GM19455 (cell line): ENCODE data around the gene AFAP1.

Experiments used
- ATAC-seq: cut with Tn5 transposase; IDR thresholded peaks from one replicate; pipeline ENCODE4 v1.9.1; 2021; ENCODE audit not compliant: unreplicated experiment

AFAP1 gene

DNA sequence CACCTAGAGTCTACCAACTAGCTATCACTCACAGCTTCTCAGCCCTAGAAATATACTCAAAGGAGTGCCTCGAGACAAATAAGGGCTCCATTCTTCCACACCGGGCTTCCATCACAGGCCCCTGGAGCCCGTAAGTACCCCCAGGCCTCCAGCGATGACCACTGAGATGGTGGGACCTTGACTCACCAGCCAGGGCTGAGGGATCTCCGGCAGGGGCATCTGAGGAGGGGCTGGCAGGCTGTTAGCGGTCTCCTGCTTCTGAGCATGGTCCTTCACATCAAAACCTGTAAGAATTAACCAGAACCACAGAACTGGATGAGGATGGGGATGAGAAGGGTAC, 71.3 kb downstream of the AFAP1 start:
- no peak for ATAC-seq

DNA sequence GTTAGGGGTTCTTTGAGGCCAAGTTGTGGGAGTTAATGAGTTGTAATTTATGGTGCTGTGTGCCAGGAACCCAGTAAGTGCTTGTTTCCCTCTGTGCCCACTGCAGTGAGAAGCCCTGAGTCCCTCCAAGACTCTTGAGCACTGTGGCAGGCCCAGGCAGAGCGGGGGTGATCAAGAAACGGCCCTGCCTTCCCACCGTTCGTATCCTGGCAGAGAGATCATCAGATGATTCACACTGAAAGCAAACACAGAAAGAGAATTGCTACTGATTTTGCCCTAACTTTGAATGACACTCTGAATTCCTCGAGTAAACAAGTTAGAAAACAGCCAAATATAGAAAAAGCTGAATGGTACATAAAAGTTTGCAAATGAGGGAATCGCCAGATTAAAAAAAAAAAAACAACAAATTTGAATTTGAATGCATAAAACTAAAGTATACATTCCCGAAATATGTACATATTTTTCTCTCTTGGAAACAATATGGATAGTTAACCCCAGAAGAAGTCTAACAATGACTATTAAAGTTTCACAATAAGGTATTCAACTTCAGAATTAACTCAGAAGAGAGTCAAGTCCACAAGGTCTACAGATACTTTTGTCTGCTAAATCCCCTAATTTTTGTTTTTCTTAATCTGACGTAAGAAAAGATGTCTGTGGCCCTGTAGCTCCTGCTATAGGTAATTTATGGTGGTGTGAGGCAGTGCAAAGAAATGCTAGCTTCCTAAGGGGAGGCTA, 71.8 kb downstream of the AFAP1 start:
- ATAC-seq: no peak

DNA sequence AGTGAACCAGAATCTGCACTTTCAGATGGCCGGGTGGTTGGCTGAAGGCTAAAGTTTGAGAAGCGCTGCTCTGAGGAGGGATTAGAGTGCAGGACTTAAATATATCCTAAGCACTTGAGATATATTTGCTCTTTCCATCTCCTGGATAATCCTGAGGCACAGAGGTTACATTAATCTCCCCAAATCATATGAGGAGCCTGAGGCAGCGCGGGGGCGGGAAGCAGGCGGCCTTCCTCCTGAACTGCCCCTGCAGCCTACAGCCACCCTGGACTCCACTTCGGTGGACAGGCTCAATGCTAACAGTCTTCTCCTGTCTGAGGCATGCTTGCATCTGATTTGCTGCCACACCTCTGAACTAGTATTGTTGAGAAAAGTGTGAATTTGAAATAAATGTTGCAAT, 72.5 kb downstream of the AFAP1 start:
- ATAC-seq: no peak

DNA sequence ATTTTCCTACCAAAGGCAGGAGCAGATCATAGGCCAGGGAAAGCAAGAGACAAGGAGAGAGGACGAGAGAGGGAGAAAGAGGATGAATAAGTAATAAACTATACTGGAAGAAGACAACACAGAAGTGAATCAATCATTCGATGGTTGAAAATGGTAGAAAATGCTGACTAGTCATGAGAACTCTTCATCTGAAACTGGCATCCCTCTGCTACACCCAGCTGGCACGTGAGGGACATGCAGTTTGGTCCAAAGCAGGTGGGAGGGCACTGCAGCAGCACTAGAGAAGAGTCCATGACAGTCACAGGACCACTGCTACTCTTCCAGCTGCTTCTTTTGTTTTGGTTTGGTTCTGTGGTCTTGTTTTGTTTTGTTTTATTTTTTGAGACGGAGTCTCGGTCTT, 74.1 kb downstream of the AFAP1 start:
- ATAC-seq: no peak

DNA sequence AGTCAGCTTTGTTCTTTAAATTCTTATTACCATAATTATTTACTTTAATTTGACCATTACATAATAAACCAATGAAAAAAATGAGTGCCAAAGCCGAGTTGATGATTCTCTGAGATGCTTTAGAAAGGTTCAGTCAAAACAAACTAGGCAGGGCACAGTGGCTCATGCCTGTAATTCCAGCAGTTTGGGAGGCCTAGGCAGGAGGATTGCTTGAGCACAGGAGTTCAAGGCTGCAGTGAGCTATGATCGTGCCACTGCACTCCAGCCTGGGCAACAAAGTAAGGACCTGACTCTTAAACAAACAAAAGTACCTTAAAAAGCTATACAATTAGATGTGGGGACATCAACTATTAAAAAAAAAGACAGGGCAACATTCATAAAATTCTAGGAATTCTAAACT, 75.0 kb downstream of the AFAP1 start:
- no peak for ATAC-seq

DNA sequence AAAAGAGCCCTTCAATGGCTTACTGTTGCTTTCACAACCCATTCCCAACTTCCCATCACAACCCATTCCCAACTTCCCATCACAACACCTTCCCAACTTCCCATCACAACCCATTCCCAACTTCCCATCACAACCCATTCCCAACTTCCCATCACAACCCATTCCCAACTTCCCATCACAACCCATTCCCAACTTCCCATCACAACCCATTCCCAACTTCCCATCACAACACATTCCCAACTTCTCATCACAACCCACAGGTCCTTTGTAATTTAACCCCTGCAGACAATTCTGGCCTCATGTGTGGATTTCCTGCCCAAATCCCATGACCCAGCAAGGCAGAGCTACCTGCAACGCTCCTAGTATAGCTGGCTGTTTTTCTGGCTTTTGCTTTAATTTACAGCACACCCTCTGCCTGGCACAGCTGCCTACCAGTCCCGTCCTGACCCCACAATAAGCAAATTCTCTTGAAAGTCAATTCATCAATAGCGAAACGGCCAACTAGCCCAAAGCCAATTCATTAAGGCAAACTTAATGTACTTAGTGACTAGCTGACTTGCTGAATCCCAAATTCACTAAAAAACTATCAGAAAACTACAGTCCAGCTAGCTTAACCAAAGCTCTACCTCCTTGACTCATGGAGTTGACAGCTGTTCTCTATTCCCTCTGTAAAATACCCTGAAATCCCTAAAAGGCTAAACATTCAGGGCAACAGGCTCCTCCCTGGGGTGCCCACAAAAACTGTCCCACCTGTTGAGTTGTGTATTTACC, 75.6 kb downstream of the AFAP1 start:
- no peak for ATAC-seq

DNA sequence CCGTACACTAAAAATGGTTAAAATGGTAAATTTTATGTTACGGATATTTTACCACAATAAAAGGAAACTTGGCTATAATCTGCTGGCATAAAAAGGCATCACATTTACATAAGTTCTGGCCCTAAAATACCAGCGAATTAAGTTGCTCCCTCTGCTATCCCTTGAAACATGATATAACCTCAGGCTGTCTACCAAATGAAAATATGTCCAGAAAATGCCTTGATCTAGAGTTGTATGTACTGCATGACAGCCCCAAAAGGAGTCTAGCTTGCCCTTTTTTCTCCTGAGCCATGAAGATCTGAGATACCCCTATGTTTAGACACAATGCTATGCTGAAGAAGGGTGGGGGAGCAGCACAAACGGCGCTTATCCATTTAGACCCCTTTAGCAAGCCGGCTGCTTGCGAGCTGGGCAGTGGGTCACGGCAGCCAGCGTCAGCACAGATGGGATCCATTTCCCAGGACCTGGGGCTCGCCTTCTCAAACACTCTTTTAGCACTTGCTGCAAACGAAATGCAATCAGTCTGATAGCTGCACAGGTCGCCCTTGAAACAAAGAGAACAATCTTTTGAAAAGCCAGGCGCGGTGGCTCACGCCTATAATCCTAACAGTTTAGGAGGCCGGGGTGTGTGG, 77.0 kb downstream of the AFAP1 start:
- no peak for ATAC-seq

DNA sequence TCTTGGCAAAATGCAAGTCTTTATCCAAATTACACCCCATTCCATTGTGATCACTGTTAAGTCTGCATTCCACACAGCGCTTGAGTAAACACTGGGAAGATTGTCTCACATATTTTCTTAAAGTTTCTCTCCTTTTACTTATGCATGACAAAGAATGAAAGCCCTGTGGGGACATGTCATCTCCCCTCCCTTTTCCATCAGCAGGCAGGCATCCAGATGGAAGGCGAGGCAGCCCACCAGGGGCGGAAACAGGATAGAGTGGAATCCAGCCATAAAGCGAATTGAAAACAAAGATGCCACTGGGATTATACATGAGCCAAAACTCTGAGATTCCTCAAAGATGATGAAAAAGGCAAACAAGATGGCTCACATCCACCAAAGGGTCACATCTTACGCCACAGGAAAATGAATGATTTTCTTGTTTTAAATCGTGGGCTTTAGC, 78.2 kb downstream of the AFAP1 start:
- ATAC-seq: no peak

DNA sequence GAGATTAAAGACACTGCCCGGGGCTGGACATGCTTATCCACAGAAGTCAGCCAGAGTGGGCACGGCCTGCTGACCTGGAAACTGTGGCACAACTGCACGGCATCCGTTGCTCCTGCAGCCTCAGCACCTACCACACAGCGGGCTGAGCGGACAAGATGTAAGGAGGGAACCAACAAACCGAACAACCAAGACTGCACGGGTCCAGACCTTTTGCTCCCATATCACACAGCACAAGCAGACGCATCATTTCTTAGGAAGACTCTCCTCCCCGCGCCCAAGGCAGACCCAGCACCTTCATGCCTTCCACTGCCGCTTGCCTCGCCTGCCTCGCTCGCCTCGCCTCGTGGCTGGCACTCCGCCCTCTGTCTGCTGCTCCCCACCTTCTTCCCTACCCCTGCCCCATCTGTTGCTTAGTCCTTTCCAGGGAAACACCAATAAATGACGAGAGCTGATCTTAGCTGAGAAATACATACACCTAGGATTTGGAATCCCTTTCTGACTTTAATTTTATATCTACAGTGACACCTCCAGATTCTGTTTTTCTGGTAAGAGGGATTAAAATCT, 79.0 kb downstream of the AFAP1 start:
- ATAC-seq: no peak

DNA sequence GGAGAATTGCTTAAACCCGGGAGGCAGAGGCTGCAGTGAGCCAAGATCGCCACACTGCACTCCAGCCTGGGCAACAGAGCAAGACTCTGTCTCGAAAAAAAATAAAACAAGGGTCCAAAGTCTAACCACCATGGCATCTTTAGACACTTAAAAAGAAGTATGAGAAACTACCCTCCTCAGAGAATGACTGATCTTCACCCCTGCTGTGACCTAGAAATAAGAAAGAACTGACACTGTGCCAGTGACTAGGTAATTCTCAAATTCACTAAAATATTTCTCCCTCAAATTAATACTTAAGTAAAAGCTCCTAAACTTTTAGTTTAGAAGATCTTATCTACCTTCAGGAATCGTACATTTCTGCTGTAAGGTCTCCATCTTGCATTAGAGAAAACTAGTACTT, 80.3 kb downstream of the AFAP1 start:
- ATAC-seq: no peak

DNA sequence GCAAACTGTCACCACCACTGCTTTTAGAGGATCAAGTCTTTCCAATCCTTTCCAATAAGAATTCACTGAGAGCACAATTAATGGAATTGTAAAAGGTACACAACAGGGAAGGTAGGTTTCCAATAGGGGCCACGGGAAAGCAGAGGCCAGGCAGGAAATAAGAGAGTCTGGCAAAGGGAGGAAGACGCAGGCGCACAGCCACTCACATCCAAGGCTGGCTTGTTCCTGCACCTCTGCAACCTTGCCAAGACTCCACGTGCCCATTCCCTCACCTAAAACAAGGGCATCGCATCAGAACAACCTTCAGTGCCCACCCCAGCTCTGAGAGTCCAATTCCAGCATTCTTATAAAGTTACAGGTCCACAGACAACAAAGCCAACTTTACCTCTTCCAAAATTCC, 81.2 kb downstream of the AFAP1 start:
- ATAC-seq: no peak

DNA sequence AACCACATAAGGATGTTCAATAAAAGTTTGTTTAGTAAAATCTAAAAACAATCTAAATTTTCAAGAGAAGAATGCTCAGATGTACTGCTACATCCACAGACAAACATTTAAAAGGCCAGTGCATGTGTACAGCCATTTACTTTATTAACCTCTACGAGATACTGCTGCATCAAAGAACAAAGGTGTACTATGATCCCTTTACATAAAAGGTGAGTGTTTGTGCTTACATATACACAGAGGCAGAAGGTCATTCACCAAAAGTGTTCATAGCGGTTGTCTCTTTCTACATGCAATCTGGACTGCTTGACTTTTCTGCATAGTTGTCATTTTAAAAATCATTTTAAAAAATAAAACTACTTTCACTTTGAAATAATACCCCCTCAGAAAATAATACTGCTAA, 81.7 kb downstream of the AFAP1 start:
- no peak for ATAC-seq

DNA sequence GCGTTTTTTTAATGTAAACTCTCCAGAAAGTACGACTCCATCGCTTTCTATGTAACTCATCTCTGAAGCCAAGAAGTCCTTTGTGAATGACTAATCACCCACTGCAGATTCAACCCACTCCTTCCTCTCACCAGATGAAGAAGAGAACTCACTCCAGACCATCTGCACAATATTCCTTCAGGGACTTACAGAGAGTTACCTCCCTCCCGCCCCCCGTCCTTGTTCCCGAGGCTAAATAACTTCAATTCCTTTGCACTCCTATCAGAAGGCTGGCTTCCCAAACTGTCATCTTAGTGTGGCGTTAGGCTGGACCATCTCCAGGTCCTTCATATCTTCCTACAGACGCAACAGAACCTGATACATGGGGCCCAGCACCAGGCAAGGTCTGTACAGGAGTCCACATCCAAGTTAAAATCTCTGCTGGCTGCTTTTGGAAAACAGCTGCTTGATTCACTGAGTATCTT, 82.4 kb downstream of the AFAP1 start:
- no peak for ATAC-seq

DNA sequence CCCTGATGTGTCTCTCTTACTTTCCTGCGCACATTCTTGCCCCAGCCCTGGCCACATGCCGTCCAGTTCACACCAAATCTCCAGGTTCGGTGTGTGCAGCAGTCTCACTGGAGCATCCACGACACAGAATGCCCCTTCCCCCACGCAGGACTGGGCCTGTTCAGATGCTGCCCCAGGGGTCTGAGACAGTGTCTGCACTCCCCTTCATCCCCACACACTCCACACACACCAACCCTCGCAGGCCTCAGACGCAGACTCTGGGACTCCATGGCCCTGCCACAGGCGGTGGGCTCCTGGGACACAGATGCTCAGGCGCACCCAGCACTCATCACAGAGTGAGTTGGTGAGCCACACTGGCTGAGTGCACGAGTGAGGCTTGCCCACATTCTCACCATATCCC, 83.9 kb downstream of the AFAP1 start:
- no peak for ATAC-seq

DNA sequence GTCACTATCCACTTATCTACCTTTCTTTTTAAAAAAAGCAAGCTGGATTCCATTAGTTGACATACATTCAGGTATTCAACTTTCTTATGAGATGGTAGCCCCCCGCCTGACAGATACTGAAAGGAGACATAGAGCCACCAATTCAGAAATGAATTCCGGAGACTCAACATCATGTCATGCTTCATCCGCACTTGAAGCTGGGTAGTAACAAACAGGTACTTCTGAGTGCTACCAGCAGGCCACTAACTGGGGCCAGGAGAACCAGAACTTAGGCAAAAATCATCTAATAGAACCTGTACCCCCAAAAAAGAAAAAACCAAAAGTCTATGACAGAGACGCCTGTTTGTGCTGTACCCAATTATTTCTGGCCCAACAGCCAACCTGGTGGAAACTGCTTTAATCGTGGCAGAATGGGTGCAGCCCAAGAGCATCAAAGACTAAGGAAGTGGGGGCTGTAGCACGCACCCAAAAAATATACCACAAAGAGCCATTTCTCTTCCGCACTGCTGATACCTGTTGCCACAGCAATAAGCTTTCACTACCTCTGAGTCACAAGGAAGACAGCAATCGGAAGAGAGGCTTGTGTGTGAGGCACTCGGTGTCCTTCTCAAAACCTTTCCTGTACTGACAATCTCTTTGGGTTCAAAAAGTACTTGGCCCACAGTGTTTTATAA, 84.8 kb downstream of the AFAP1 start:
- ATAC-seq: no peak

DNA sequence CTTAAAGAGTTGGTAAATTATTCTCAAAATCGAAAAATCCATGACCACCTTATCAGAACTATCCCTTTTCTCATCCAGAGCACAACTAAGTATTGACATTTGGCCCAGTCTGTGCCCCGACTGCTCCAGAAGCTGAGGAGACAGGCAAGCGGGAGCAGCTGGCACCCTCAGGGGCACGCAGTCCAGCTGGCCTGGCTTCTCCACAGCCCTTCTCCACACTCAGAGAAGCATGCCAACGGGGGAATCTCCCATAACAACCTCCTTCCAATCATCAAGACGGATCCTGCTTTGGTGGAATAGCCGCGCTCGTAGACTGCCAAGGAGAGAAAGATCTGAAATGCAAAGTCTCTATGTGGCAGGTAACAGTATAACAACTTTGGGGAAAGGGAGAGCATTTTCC, 85.4 kb downstream of the AFAP1 start:
- ATAC-seq: no peak

DNA sequence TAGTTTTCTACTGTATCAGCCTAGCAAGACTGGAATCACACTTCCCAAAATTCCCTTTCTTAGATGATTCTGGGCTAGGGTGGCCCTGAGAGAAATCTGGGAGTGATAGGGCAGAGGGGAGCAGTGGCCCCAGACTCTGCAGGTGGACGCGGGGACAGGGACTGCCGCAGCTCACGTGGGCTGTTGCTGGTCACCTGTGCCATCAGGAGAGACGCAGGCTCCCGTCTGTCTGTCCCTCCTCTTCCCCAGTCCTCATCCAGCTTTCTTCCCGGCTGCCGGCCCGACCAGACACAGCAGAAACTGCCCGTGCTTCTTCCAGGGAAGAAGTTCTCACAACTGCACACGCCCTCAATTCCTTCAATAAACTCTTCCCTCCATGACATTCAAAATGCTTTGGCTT, 86.4 kb downstream of the AFAP1 start:
- ATAC-seq: no peak

DNA sequence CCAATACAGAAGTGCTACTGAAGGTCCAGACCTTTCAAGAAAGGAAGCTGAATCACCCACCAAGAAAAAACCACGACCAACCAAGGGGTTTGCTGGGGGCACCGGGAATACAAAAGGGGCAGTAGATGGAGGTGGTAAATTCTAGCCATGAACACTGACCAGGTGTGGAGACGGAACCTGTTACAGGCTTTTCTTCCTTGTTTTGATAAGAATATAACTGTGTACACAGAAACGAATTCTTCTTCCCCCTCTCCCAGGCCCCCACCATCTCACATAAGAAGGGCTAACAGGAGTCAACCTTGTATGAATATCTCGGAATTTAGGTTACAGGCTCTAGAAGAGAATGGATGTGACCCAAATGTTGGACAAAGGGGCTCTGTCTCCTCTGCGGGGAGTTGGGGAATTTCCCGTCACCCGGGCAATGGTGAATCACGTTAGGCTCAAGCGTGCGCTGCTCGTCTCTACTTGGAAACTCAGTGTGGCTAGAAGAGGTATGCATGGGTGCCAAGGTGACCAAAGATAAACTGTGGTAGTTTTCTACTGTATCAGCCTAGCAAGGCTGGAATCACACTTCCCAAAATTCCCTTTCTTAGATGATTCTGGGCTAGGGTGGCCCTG, 87.0 kb downstream of the AFAP1 start:
- ATAC-seq: no peak

DNA sequence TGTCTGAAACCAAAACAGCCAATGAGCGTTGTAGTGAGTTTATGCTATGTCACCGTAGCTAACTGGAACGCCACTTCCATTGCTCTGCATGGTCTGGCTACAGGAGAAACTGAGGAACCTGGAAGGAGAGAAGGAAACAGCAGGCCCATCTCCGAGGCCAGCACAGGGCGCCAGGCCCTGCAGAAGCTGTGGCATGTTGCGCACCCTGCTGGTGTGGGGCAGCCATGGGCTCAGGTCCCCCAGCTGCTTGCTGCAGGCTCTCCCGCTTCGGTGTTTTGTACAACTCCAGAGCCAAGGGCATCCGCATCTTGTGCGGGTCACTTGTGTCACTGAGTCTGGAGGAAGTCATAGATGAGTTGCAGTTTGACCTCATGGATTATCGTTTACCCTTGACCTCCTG, 89.2 kb downstream of the AFAP1 start:
- ATAC-seq: no peak

DNA sequence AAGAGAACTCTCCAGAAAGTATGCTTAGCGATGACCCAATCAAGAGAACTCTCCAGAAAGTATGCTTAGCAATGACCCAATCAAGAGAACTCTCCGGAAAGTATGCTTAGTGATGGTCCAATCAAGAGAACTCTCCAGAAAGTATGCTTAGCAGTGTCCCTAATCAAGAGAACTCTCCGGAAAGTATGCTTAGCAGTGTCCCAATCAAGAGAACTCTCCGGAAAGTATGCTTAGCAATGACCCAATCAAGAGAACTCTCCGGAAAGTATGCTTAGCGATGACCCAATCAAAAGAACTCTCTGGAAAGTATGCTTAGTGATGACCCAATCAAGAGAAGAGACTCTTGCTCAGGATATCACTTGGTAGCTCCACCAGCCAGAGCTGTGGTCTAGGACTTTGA, 92.5 kb downstream of the AFAP1 start:
- no peak for ATAC-seq
